Progenitor cell of endocrine pancreas (in vitro differentiated cells): Measurements from ENCODE around the gene TEK. TPM values are rescaled to one million over a fixed set of nuclear protein-coding genes. Genes with fewer than 3 reads are reported as not detected.

Experiments
- DNase-seq: peaks from one replicate; pipeline ENCODE4 v3.0.0; 2021; ENCODE audit warnings: low spot score; ENCODE audit not compliant: unreplicated experiment
- H3K27ac Mint-ChIP-seq: 2 replicates; pipeline ENCODE4 v1.8.0; 2021; ENCODE audit warnings: mild to moderate bottlenecking, moderate library complexity, mixed read lengths
- H3K27me3 Mint-ChIP-seq: 2 replicates; pipeline ENCODE4 v1.8.0; 2021; ENCODE audit warnings: mixed read lengths
- H3K36me3 Mint-ChIP-seq: 2 replicates; pipeline ENCODE4 v1.8.0; 2022; ENCODE audit warnings: mixed read lengths; ENCODE audit not compliant: insufficient read depth
- H3K4me1 Mint-ChIP-seq: 2 replicates; pipeline ENCODE4 v1.8.0; 2021; ENCODE audit warnings: low read depth, mixed read lengths
- H3K4me3 Mint-ChIP-seq: 2 replicates; pipeline ENCODE4 v1.8.0; 2021; ENCODE audit warnings: low read depth, mild to moderate bottlenecking, moderate library complexity, mixed read lengths
- H3K9me3 Mint-ChIP-seq: 2 replicates; pipeline ENCODE4 v1.8.0; 2021; ENCODE audit warnings: low read depth, mixed read lengths
- total RNA-seq: library from RNA; stranded (reverse); gene quantifications from 2 replicates; pipeline ENCODE4 v1.2.1, GENCODE V29; 2021
- TF ChIP-seq, protein P1 (sequence below): fragments of 200-600 bp; sonication (generic); IDR thresholded peaks from one replicate; pipeline ENCODE4 v1.5.0; 2021; ENCODE audit warnings: antibody characterized with exemption, mild to moderate bottlenecking; ENCODE audit not compliant: unreplicated experiment

Gene TEK
- total RNA-seq, 1 donor from 2014 or later = not detected

DNA sequence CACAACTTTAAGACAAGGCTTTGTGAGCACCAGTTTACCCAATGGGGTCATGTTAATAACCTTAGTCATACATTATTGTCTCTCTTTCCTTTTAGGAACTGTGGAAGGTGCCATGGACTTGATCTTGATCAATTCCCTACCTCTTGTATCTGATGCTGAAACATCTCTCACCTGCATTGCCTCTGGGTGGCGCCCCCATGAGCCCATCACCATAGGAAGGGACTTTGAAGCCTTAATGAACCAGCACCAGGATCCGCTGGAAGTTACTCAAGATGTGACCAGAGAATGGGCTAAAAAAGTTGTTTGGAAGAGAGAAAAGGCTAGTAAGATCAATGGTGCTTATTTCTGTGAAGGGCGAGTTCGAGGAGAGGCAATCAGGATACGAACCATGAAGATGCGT is 48.7 kb downstream of the TEK start:
- TF ChIP-seq, protein P1, sequence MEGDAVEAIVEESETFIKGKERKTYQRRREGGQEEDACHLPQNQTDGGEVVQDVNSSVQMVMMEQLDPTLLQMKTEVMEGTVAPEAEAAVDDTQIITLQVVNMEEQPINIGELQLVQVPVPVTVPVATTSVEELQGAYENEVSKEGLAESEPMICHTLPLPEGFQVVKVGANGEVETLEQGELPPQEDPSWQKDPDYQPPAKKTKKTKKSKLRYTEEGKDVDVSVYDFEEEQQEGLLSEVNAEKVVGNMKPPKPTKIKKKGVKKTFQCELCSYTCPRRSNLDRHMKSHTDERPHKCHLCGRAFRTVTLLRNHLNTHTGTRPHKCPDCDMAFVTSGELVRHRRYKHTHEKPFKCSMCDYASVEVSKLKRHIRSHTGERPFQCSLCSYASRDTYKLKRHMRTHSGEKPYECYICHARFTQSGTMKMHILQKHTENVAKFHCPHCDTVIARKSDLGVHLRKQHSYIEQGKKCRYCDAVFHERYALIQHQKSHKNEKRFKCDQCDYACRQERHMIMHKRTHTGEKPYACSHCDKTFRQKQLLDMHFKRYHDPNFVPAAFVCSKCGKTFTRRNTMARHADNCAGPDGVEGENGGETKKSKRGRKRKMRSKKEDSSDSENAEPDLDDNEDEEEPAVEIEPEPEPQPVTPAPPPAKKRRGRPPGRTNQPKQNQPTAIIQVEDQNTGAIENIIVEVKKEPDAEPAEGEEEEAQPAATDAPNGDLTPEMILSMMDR = no peak
- DNase-seq = no peak
- H3K9me3 Mint-ChIP-seq = no peaks in the 10 kb centered on the region

DNA sequence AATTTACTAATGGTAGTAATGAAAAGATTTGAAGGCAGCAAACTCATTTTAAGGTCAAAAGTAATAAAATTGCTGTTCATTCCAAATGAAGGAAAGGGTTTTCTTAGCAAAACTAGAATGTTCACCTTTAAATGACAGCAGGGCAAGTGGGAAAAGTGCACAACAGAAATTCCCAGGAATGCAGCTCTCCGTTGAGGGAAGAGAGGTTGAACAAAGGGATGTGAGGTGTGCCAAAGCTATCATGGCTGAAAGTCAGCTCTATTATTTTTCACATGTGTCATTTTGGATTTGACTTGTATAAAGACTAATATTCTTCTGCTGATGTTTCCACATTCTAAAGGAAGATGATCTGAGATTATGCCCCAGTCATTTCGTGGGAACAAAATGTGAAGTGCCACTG is 51.6 kb downstream of the TEK start:
- no peaks in the 10 kb centered on the region for H3K27me3 Mint-ChIP-seq
- no peak for DNase-seq
- H3K4me1 Mint-ChIP-seq = no peaks in the 10 kb centered on the region
- H3K9me3 Mint-ChIP-seq = no peaks in the 10 kb centered on the region
- no peaks in the 10 kb centered on the region for H3K36me3 Mint-ChIP-seq
- TF ChIP-seq, protein P1 = no peak
- no peak overlapping the region for H3K27ac Mint-ChIP-seq
- H3K4me3 Mint-ChIP-seq = no peak overlapping the region

More for the DNA sequence above, 48.7 kb downstream of the TEK start:
- H3K4me1 Mint-ChIP-seq = no peaks in the 10 kb centered on the region
- H3K36me3 Mint-ChIP-seq = no peaks in the 10 kb centered on the region
- H3K27ac Mint-ChIP-seq = no peak overlapping the region
- no peaks in the 10 kb centered on the region for H3K27me3 Mint-ChIP-seq
- H3K4me3 Mint-ChIP-seq = no peak overlapping the region

DNA sequence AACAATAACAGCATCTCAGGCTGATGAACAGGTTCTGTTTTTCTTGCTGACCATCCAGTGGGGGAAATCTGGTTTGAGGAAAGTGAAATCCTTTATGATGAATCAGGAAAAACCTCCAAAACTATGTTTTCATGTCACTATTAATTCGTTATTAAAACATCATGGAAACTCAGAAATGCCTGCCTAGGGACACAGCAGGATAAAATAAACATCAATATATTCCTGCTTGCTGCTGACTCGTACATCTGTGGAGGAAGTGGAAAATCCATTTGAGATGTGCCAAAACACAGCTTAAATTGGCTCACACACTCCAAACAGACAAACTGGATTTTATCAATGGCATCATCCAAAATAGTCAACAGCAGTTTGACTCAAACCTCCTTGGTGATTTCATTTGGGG is 53.0 kb downstream of the TEK start:
- H3K36me3 Mint-ChIP-seq = no peaks in the 10 kb centered on the region
- TF ChIP-seq, protein P1 = no peak
- DNase-seq = no peak
- H3K27ac Mint-ChIP-seq = no peak overlapping the region
- no peak overlapping the region for H3K4me3 Mint-ChIP-seq
- no peaks in the 10 kb centered on the region for H3K27me3 Mint-ChIP-seq
- H3K4me1 Mint-ChIP-seq = no peaks in the 10 kb centered on the region
- H3K9me3 Mint-ChIP-seq = no peaks in the 10 kb centered on the region

- Mint-ChIP-seq H3K36me3 (no peaks in the 10 kb centered on the region), H3K9me3 (peaks cover 4% of the 10 kb centered on the region), H3K27me3 (no peaks in the 10 kb centered on the region), H3K4me3 (no peak overlapping the region), H3K27ac (no peak overlapping the region), H3K4me1 (no peaks in the 10 kb centered on the region)
- TF ChIP-seq, protein P1 = no peak
- no peak for DNase-seq
Measured at GRCh38 chr9:27165068-27165467, 56.0 kb downstream of the TEK start.

GRCh38 chr9:27165670-27166069 is 56.6 kb downstream of the TEK start:
- TF ChIP-seq, protein P1 = peak; percentile 52
- Mint-ChIP-seq H3K27ac (no peak overlapping the region), H3K4me3 (no peak overlapping the region), H3K9me3 (peaks cover 4% of the 10 kb centered on the region), H3K27me3 (no peaks in the 10 kb centered on the region), H3K36me3 (no peaks in the 10 kb centered on the region), H3K4me1 (no peaks in the 10 kb centered on the region)
- DNase-seq = peak; percentile 10
